Measurements from ENCODE around the gene WFDC6. TPM values are rescaled to one million over a fixed set of nuclear protein-coding genes. Genes with fewer than 3 reads are reported as not detected.

Gene WFDC6
- polyA plus RNA-seq, 2 of the 4 experiments (the other 2 are of a cell fraction): not detected

DNA sequence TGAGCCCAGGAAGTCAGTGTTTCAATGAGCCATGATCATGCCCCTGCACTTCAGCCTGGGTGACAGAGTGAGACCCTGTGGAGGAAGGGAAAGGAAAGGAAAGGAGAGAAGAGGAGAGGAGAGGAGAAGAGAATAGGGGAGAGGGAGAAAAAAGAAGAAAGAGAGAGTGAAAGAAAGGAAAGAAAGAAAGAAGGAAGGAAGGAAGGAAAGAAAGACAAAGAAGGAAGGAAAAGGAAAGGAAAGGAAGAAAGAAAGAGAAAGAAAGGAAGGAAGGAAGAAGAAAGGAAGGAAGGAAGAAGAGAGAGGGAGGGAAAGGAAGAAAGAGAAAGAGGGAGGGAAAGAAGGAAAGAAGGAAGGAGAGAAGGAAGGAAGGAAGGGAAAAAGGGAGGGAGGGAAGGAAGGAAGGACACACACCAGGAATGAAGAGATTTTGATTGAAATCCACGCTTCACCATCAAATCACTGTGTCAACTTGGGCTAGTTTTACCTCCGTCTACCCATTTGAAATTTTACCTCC, 25.5 kb upstream of the WFDC6 start:
- Histone ChIP-seq H3K4me2 (no peak overlapping the region), H3K4me3 (no peak overlapping the region), H3K4me1 (no peaks in the 10 kb centered on the region), H3K9me3 (no peaks in the 10 kb centered on the region), H3K27ac (no peak overlapping the region)
- FAIRE-seq (no peak), DNase-seq (ENCODE audit: low read depth in 1 of 2, low spot score in 1 of 2) (no peak), ATAC-seq (no peak)
- ChIA-PET CTCF (no interaction called here), POLR2A (no interaction called here)
- WGBS (ENCODE audit: missing lambda C conversion rate): 8% methylated on average over 2 of the region's 2 CpGs
- TF ChIP-seq TFCP2L1 (CRISPR knock-in tag; IDR thresholded peaks at IDR 0.05): no peak
- TF ChIP-seq BHLHE40 (IDR thresholded peaks at IDR 0.05; ENCODE audit: low read depth, low read length): no peak
- no peak for TF ChIP-seq RCOR1 (IDR thresholded peaks at IDR 0.05; ENCODE audit: low read depth, low read length)
- TF ChIP-seq, protein P1, sequence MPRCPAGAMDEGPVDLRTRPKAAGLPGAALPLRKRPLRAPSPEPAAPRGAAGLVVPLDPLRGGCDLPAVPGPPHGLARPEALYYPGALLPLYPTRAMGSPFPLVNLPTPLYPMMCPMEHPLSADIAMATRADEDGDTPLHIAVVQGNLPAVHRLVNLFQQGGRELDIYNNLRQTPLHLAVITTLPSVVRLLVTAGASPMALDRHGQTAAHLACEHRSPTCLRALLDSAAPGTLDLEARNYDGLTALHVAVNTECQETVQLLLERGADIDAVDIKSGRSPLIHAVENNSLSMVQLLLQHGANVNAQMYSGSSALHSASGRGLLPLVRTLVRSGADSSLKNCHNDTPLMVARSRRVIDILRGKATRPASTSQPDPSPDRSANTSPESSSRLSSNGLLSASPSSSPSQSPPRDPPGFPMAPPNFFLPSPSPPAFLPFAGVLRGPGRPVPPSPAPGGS (IDR thresholded peaks at IDR 0.05): no peak
- no peak for TF ChIP-seq KDM1A (IDR thresholded peaks at IDR 0.05; ENCODE audit: low read depth)
- no peak for TF ChIP-seq EHMT2 (IDR thresholded peaks at IDR 0.05; ENCODE audit: low read depth)
- TF ChIP-seq PHF8 (IDR thresholded peaks at IDR 0.05; ENCODE audit: borderline replicate concordance, low read depth): no peak
- TF ChIP-seq HOXA7 (CRISPR knock-in tag; IDR thresholded peaks at IDR 0.05): no peak
- no peak for TF ChIP-seq E2F6 (IDR thresholded peaks at IDR 0.05; ENCODE audit: borderline replicate concordance, low read depth)
- TF ChIP-seq REST (IDR thresholded peaks at IDR 0.05): no peak
- TF ChIP-seq MYC (IDR thresholded peaks at IDR 0.05; ENCODE audit: borderline replicate concordance, low read length): no peak
- TF ChIP-seq ZSCAN20 (CRISPR knock-in tag; IDR thresholded peaks at IDR 0.05): no peak
- no peak for TF ChIP-seq ZC3H11A (IDR thresholded peaks at IDR 0.05)
- TF ChIP-seq HOXB5 (CRISPR knock-in tag; IDR thresholded peaks at IDR 0.05): no peak
- no peak for TF ChIP-seq RFX5 (IDR thresholded peaks at IDR 0.05)
- no peak for TF ChIP-seq FOSL2 (IDR thresholded peaks at IDR 0.05)
- no peak for TF ChIP-seq FOSL2 (CRISPR knock-in tag; IDR thresholded peaks at IDR 0.05)
- no peak for TF ChIP-seq ZNF302 (CRISPR knock-in tag; IDR thresholded peaks at IDR 0.05)
- TF ChIP-seq FOSB (CRISPR knock-in tag; IDR thresholded peaks at IDR 0.05): no peak

- no peak overlapping the region for H3K4me2 ChIP-seq
- H3K9me3 ChIP-seq: no peaks in the 10 kb centered on the region
- ATAC-seq (no peak), DNase-seq (ENCODE audit: low read depth in 1 of 2, low spot score in 1 of 2) (no peak), FAIRE-seq (no peak)
- H3K27ac ChIP-seq: no peak overlapping the region
- ChIA-PET CTCF (interaction anchor here (0.6 to 1.0 kb wide), 3 partner anchors 120 to 232 kb away, joined by 3 read pairs; no protein-coding TSS in a partner anchor), POLR2A (no interaction called here)
- H3K4me1 ChIP-seq: no peaks in the 10 kb centered on the region
- no peak overlapping the region for H3K4me3 ChIP-seq
- TF ChIP-seq HOXA7 (CRISPR knock-in tag; IDR thresholded peaks at IDR 0.05) (no peak), RCOR1 (IDR thresholded peaks at IDR 0.05; ENCODE audit: low read depth, low read length) (no peak), JUN (IDR thresholded peaks at IDR 0.05) (no peak), MAZ (IDR thresholded peaks at IDR 0.05; ENCODE audit: borderline replicate concordance, low read depth, low read length) (no peak), PBX3 (IDR thresholded peaks at IDR 0.05) (no peak), FOSL2 (IDR thresholded peaks at IDR 0.05) (no peak), FOSL2 (CRISPR knock-in tag; IDR thresholded peaks at IDR 0.05) (no peak), EHF (CRISPR knock-in tag; IDR thresholded peaks at IDR 0.05) (no peak), FOXS1 (CRISPR knock-in tag; IDR thresholded peaks at IDR 0.05) (no peak), CEBPB (IDR thresholded peaks at IDR 0.05) (no peak), ZNF302 (CRISPR knock-in tag; IDR thresholded peaks at IDR 0.05) (no peak), FOSB (CRISPR knock-in tag; IDR thresholded peaks at IDR 0.05) (no peak), RFX5 (IDR thresholded peaks at IDR 0.05) (no peak), TFCP2L1 (CRISPR knock-in tag; IDR thresholded peaks at IDR 0.05) (no peak), HDAC2 (IDR thresholded peaks at IDR 0.05) (no peak), GATA3 (IDR thresholded peaks at IDR 0.05; ENCODE audit: borderline replicate concordance) (no peak)
- TF ChIP-seq, protein P2, sequence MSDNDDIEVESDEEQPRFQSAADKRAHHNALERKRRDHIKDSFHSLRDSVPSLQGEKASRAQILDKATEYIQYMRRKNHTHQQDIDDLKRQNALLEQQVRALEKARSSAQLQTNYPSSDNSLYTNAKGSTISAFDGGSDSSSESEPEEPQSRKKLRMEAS (IDR thresholded peaks at IDR 0.05): no peak
- TF ChIP-seq, protein P3, sequence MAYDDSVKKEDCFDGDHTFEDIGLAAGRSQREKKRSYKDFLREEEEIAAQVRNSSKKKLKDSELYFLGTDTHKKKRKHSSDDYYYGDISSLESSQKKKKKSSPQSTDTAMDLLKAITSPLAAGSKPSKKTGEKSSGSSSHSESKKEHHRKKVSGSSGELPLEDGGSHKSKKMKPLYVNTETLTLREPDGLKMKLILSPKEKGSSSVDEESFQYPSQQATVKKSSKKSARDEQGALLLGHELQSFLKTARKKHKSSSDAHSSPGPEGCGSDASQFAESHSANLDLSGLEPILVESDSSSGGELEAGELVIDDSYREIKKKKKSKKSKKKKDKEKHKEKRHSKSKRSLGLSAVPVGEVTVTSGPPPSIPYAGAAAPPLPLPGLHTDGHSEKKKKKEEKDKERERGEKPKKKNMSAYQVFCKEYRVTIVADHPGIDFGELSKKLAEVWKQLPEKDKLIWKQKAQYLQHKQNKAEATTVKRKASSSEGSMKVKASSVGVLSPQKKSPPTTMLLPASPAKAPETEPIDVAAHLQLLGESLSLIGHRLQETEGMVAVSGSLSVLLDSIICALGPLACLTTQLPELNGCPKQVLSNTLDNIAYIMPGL (CRISPR knock-in tag; IDR thresholded peaks at IDR 0.05; ENCODE audit: borderline replicate concordance): no peak
- WGBS (ENCODE audit: missing lambda C conversion rate): 0% methylated on average over 1 of the region's 1 CpG
Measured at GRCh38 chr20:45555198-45555597, 15.9 kb upstream of the WFDC6 start.

Measured in A549 (cell line).